Endodermal cell (in vitro differentiated cells): ENCODE measurements around the gene DACH1. TPM values are rescaled to one million over a fixed set of nuclear protein-coding genes. Genes with fewer than 3 reads are reported as not detected.

Experiments
- DNase-seq: peaks from one replicate; pipeline ENCODE4 v3.0.0-alpha.2; 2017
- H3K27ac ChIP-seq: 2 replicates; pipeline ENCODE4 v1.5.1; 2013; ENCODE audit warnings: mild to moderate bottlenecking, low read depth, low read length, moderate library complexity
- H3K27me3 ChIP-seq: 2 replicates; pipeline ENCODE4 v1.6.1; 2013; ENCODE audit warnings: mild to moderate bottlenecking, low read length, moderate library complexity; ENCODE audit not compliant: insufficient read depth, control insufficient read depth, poor library complexity, severe bottlenecking
- H3K36me3 ChIP-seq: 2 replicates; pipeline ENCODE4 v1.7.0; 2013; ENCODE audit warnings: mild to moderate bottlenecking, low read length, moderate library complexity; ENCODE audit not compliant: control insufficient read depth, insufficient read depth
- H3K4me1 ChIP-seq: one replicate; pipeline ENCODE4 v1.7.0; 2013; ENCODE audit warnings: low read length; ENCODE audit not compliant: control insufficient read depth, insufficient read depth
- H3K4me3 ChIP-seq: 2 replicates; pipeline ENCODE4 v1.5.1; 2013; ENCODE audit warnings: mild to moderate bottlenecking, low read length, moderate library complexity
- H3K9ac ChIP-seq: 2 replicates; pipeline ENCODE4 v1.6.1; 2013; ENCODE audit warnings: mild to moderate bottlenecking, low read length, moderate library complexity; ENCODE audit not compliant: poor library complexity, severe bottlenecking; ENCODE audit errors: extremely low read depth
- H3K9me3 ChIP-seq: 2 replicates; pipeline ENCODE4 v1.6.1; 2013; ENCODE audit warnings: mild to moderate bottlenecking, low read length, moderate library complexity; ENCODE audit not compliant: control insufficient read depth
- H3K27ac Mint-ChIP-seq: 2 replicates; pipeline ENCODE4 v1.8.0; 2020; ENCODE audit warnings: mixed read lengths
- H3K27me3 Mint-ChIP-seq: 2 replicates; pipeline ENCODE4 v1.8.0; 2021; ENCODE audit warnings: mild to moderate bottlenecking, mixed read lengths; ENCODE audit not compliant: insufficient read depth
- H3K36me3 Mint-ChIP-seq: 2 replicates; pipeline ENCODE4 v1.8.0; 2020; ENCODE audit warnings: low read depth, mixed read lengths
- H3K4me1 Mint-ChIP-seq: 2 replicates; pipeline ENCODE4 v1.8.0; 2020; ENCODE audit warnings: mixed read lengths
- H3K4me3 Mint-ChIP-seq: 2 replicates; pipeline ENCODE4 v1.8.0; 2020; ENCODE audit warnings: mild to moderate bottlenecking, moderate library complexity, mixed read lengths
- H3K9me3 Mint-ChIP-seq: 2 replicates; pipeline ENCODE4 v1.8.0; 2020; ENCODE audit warnings: mild to moderate bottlenecking, mixed read lengths
- WGBS, 2 experiments: methylation state at CpG; one replicate each; pipeline versions ENCODE4 v1.1.5 to v1.1.7; 2013; ENCODE audit warnings: missing lambda C conversion rate in 2 of 2, mixed read lengths in 1 of 2; ENCODE audit not compliant: insufficient coverage in 1 of 2, insufficient read length in 1 of 2; 5-methylcytosine and 5-hydroxymethylcytosine counted together
- total RNA-seq, 2 donors: library from RNA; stranded (reverse); fragmentation: NEBNext Ultra II Directional in 1 of 2; extraction: Animal tissue kit (Norgen Biotek cat#: 25700) in 1 of 2; gene quantifications; 2 replicates in 1 of 2; 3 replicates in 1 of 2; pipeline ENCODE4 v1.2.1, GENCODE V29; 2021
- TF ChIP-seq, protein P1 (sequence below): fragments of 200-600 bp; sonication (generic); conservative IDR thresholded peaks from 2 replicates; pipeline ENCODE4 v1.5.0; 2021; ENCODE audit warnings: antibody characterized with exemption, mild to moderate bottlenecking

Gene DACH1
- total RNA-seq, 2 donors from 2014 or later: 0.81 to 1.2 TPM

DNA sequence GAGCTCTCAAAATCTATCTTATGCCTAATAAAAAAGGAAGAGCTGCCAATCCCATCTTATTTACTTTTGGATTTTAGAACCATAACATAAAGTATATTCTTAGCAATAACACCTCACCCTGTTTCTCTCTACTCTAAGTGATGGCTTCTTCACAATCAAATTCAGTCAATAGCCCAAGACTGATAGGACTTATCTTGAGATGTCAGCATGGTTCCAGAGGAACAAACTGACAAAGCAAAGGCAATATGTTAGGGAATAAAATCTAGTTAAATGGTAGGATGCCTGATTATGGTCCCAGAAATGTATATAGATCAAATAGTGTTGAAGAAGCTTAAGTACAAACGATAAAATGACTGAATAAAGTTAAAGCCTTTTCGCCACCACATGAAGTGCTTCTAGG lies 36.3 kb downstream of the DACH1 start:
- H3K4me1 Mint-ChIP-seq: peaks cover 38% of the 10 kb centered on the region
- H3K4me3 Mint-ChIP-seq: no peak overlapping the region
- 85 to 88% methylated on average over 2 of the region's 2 CpGs for WGBS, 2 experiments
- H3K9me3 Mint-ChIP-seq: no peaks in the 10 kb centered on the region
- no peaks in the 10 kb centered on the region for H3K9me3 ChIP-seq
- H3K27ac ChIP-seq: no peak overlapping the region
- H3K27ac Mint-ChIP-seq: no peak overlapping the region
- H3K36me3 ChIP-seq: no peaks in the 10 kb centered on the region
- H3K27me3 Mint-ChIP-seq: no peaks in the 10 kb centered on the region
- H3K36me3 Mint-ChIP-seq: no peaks in the 10 kb centered on the region
- TF ChIP-seq, protein P1, sequence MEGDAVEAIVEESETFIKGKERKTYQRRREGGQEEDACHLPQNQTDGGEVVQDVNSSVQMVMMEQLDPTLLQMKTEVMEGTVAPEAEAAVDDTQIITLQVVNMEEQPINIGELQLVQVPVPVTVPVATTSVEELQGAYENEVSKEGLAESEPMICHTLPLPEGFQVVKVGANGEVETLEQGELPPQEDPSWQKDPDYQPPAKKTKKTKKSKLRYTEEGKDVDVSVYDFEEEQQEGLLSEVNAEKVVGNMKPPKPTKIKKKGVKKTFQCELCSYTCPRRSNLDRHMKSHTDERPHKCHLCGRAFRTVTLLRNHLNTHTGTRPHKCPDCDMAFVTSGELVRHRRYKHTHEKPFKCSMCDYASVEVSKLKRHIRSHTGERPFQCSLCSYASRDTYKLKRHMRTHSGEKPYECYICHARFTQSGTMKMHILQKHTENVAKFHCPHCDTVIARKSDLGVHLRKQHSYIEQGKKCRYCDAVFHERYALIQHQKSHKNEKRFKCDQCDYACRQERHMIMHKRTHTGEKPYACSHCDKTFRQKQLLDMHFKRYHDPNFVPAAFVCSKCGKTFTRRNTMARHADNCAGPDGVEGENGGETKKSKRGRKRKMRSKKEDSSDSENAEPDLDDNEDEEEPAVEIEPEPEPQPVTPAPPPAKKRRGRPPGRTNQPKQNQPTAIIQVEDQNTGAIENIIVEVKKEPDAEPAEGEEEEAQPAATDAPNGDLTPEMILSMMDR: no peak
- H3K4me3 ChIP-seq: no peak overlapping the region
- no peak overlapping the region for H3K9ac ChIP-seq
- DNase-seq: no peak
- no peaks in the 10 kb centered on the region for H3K27me3 ChIP-seq
- H3K4me1 ChIP-seq: peaks cover 8% of the 10 kb centered on the region

- Histone ChIP-seq H3K27me3 (no peaks in the 10 kb centered on the region), H3K9ac (no peak overlapping the region), H3K4me3 (no peak overlapping the region), H3K27ac (peak overlapping the region; percentile 11), H3K4me1 (peaks cover 8% of the 10 kb centered on the region), H3K9me3 (no peaks in the 10 kb centered on the region), H3K36me3 (no peaks in the 10 kb centered on the region)
- TF ChIP-seq, protein P1: no peak
- no peak overlapping the region for H3K4me3 Mint-ChIP-seq
- DNase-seq: no peak
- WGBS, 2 experiments: 86 to 93% methylated on average over 3 to 5 of the region's 5 CpGs
- H3K4me1 Mint-ChIP-seq: peaks cover 36% of the 10 kb centered on the region
- no peaks in the 10 kb centered on the region for H3K36me3 Mint-ChIP-seq
- no peaks in the 10 kb centered on the region for H3K27me3 Mint-ChIP-seq
- no peaks in the 10 kb centered on the region for H3K9me3 Mint-ChIP-seq
- H3K27ac Mint-ChIP-seq: no peak overlapping the region
Observed at GRCh38 chr13:71830323-71830722, 36.7 kb downstream of the DACH1 start.

DNA sequence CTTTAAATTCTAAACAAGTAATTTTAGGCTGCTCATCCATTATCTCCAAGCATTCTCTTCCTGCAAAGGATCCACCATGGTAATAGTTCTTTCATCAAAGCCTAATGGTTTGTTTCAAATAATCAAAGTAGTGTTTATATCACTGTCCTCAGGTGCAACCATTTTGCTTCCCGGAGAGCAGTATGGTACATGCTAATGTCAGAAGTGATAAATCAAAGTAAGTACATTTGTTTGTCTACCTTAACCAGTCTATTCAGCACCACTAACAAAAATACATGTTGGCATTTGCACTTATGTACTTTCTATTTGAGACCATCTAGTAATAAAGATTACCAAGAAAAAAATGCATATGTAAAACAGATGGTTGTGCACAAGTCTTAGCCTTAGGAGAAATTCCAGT lies 37.5 kb downstream of the DACH1 start:
- Histone ChIP-seq H3K36me3 (no peaks in the 10 kb centered on the region), H3K9ac (no peak overlapping the region), H3K4me1 (peaks cover 8% of the 10 kb centered on the region), H3K4me3 (no peak overlapping the region), H3K27ac (no peak overlapping the region), H3K9me3 (no peaks in the 10 kb centered on the region), H3K27me3 (no peaks in the 10 kb centered on the region)
- Mint-ChIP-seq H3K4me3 (no peak overlapping the region), H3K9me3 (no peaks in the 10 kb centered on the region), H3K36me3 (no peaks in the 10 kb centered on the region), H3K4me1 (peaks cover 30% of the 10 kb centered on the region), H3K27ac (no peak overlapping the region), H3K27me3 (no peaks in the 10 kb centered on the region)
- DNase-seq: no peak
- WGBS, 2 experiments: 91% methylated on average over 1 of the region's 1 CpG; no CpG with 5 or more reads in 1 of the 2 experiments
- TF ChIP-seq, protein P1: no peak
